Thyroid gland (tissue), 4 donors: Measurements from ENCODE around the gene PRKCZ.

Source experiments
- POLR2A ChIP-seq, 2 donors: fragments of 450-650 bp; IDR thresholded peaks; one replicate each; pipeline ENCODE4 v1.6.1; 2017; ENCODE audit warnings: antibody characterized with exemption in 2 of 2, mild to moderate bottlenecking in 2 of 2, moderate library complexity in 1 of 2
- TF ChIP-seq, protein P1 (sequence below), 6 experiments: fragments of 200-600 bp in 3 of 6; fragments of 450-650 bp in 3 of 6; sonication (generic) in 3 of 6; IDR thresholded peaks; one replicate each; pipeline ENCODE4 v1.5.1; 2016 to 2019; ENCODE audit warnings: antibody characterized with exemption in 6 of 6, mild to moderate bottlenecking in 2 of 6, inconsistent platforms in 1 of 6, moderate library complexity in 1 of 6

DNA sequence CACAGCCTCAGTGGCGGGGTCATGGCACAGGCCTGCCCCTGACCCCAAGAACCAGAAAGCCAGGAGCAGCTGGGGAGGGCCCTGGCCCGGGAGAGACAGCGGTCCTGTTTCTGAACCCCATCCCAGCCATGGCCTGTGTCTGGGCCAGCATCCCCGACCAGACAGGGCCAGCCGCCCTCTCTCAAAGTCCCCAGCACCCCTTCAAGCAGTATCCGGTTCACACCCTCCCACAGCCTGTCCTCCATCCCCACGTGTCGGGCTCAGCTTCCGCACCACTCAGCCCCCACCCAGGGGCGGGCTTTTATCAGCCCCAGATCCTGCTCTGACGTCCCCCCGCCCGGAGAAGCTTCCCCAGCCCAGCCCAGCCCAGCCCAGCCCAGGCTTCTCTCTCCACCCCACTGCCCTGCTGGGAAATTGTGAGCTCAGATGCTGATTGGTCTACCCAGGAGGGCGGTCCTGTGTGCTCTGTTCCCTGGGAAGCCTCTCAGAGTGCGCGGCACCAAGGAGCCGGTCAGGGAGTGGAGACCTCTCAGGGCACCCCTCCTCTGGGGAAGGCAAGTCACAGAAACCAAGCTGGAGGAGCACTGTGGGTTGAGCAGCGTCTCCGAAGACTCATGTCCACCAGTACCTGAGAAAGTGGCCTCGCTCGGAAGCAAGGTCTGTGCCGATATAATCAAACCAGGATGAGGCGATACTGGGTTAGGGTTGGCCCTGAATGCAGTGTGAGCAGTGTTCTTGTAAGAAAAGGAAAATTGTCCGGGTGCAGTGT is 149.0 kb downstream of the PRKCZ start:
- TF ChIP-seq, protein P1, sequence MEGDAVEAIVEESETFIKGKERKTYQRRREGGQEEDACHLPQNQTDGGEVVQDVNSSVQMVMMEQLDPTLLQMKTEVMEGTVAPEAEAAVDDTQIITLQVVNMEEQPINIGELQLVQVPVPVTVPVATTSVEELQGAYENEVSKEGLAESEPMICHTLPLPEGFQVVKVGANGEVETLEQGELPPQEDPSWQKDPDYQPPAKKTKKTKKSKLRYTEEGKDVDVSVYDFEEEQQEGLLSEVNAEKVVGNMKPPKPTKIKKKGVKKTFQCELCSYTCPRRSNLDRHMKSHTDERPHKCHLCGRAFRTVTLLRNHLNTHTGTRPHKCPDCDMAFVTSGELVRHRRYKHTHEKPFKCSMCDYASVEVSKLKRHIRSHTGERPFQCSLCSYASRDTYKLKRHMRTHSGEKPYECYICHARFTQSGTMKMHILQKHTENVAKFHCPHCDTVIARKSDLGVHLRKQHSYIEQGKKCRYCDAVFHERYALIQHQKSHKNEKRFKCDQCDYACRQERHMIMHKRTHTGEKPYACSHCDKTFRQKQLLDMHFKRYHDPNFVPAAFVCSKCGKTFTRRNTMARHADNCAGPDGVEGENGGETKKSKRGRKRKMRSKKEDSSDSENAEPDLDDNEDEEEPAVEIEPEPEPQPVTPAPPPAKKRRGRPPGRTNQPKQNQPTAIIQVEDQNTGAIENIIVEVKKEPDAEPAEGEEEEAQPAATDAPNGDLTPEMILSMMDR (IDR thresholded peaks at IDR 0.05), result no peak
- TF ChIP-seq POLR2A (IDR thresholded peaks at IDR 0.05), result peak in 1 of 2 donors; percentile 46
